ENCODE results near the gene FBXL4.

GRCh38 chr6:98900706-98901105 lies 47.0 kb downstream of the FBXL4 start:
- no peak for TF ChIP-seq CTCF (IDR thresholded peaks at IDR 0.05)
- TF ChIP-seq POLR2A (IDR thresholded peaks at IDR 0.05), result no peak
